Caco-2 (cell line): ENCODE data around the gene PLEKHG1. TPM values are rescaled to one million over a fixed set of nuclear protein-coding genes. Genes with fewer than 3 reads are reported as not detected.

Source experiments
- BruUV-seq: library from RNA; stranded (reverse); fragments of 400-500 nt; replicated peaks from 2 replicates; lab custom pipeline; 2021; lab: Mats Ljungman, UMichigan
- CTCF ChIA-PET: fragments of 300-600 bp; sonication (Branson Sonifier 250); formaldehyde crosslinking; loops from one replicate; lab custom pipeline; 2022; ENCODE audit warnings: antibody characterized with exemption; lab: Charles Lee
- POLR2A ChIA-PET: fragments of 300-600 bp; sonication (Branson Sonifier 250); formaldehyde crosslinking; loops from one replicate; lab custom pipeline; 2022; ENCODE audit warnings: antibody characterized with exemption; lab: Charles Lee
- DNase-seq, 2 experiments: peaks; one replicate each; pipeline versions ENCODE4 v3.0.0 to v3.0.0-alpha.2; 2020 to 2022
- H3K27me3 ChIP-seq: replicated peaks from 2 replicates; pipeline ENCODE4 v1.6.0; 2011; ENCODE audit warnings: low read length; ENCODE audit not compliant: control insufficient read depth, insufficient read depth
- H3K36me3 ChIP-seq: 2 replicates; pipeline ENCODE4 v1.5.1; 2011; ENCODE audit warnings: low read length; ENCODE audit not compliant: control insufficient read depth, insufficient read depth
- H3K4me1 ChIP-seq: fragments of 250-450 bp; sonication (Bioruptor Pico); 2 replicates; pipeline ENCODE4 v1.5.1; 2020; ENCODE audit warnings: mild to moderate bottlenecking
- H3K4me3 ChIP-seq: 2 replicates; pipeline ENCODE4 v1.5.1; 2011; ENCODE audit warnings: low read depth, mild to moderate bottlenecking, control low read depth, low read length
- H3K9me3 ChIP-seq: fragments of 250-450 bp; sonication (Bioruptor Pico); 2 replicates; pipeline ENCODE4 v1.5.1; 2020; ENCODE audit warnings: mild to moderate bottlenecking, moderate library complexity
- H3K27ac Mint-ChIP-seq: one replicate; pipeline ENCODE4 v1.8.0; 2022; ENCODE audit warnings: mixed read lengths; ENCODE audit not compliant: unreplicated experiment
- H3K27me3 Mint-ChIP-seq: one replicate; pipeline ENCODE4 v1.8.0; 2022; ENCODE audit warnings: mixed read lengths; ENCODE audit not compliant: insufficient read depth, unreplicated experiment
- H3K36me3 Mint-ChIP-seq: one replicate; pipeline ENCODE4 v1.8.0; 2022; ENCODE audit warnings: mild to moderate bottlenecking, mixed read lengths; ENCODE audit not compliant: insufficient read depth, unreplicated experiment
- H3K4me1 Mint-ChIP-seq: one replicate; pipeline ENCODE4 v1.8.0; 2022; ENCODE audit warnings: low read depth, mixed read lengths; ENCODE audit not compliant: unreplicated experiment
- H3K4me3 Mint-ChIP-seq: one replicate; pipeline ENCODE4 v1.8.0; 2022; ENCODE audit warnings: mild to moderate bottlenecking, moderate library complexity, mixed read lengths; ENCODE audit not compliant: unreplicated experiment
- H3K9me3 Mint-ChIP-seq: one replicate; pipeline ENCODE4 v1.8.0; 2022; ENCODE audit warnings: mixed read lengths; ENCODE audit not compliant: unreplicated experiment
- intact Hi-C: fragments of 100-400 bp; cut with micrococcal nuclease; formaldehyde crosslinking; loops from one replicate; pipeline ENCODE4 v1.10.0; 2022; ENCODE audit not compliant: unreplicated experiment
- total RNA-seq: library from RNA; stranded (reverse); gene quantifications from 2 replicates; pipeline ENCODE4 v1.2.3, GENCODE V29; 2022
- TF ChIP-seq, protein P1 (sequence below), 2 experiments: fragments of 200-600 bp in 1 of 2; IDR thresholded peaks; 1 replicate in 1 of 2; 2 replicates in 1 of 2; pipeline versions ENCODE4 v1.5.1 to v1.8.0; 2011 to 2022; ENCODE audit warnings: antibody characterized with exemption in 1 of 2, control low read depth in 1 of 2, inconsistent platforms in 1 of 2, low read depth in 1 of 2, low read length in 1 of 2, mild to moderate bottlenecking in 1 of 2, moderate library complexity in 1 of 2; ENCODE audit not compliant: insufficient read depth in 1 of 2, severe bottlenecking in 1 of 2, unreplicated experiment in 1 of 2

Gene PLEKHG1
- total RNA-seq, 1 experiment from 2014 or later: 35.0 TPM

DNA sequence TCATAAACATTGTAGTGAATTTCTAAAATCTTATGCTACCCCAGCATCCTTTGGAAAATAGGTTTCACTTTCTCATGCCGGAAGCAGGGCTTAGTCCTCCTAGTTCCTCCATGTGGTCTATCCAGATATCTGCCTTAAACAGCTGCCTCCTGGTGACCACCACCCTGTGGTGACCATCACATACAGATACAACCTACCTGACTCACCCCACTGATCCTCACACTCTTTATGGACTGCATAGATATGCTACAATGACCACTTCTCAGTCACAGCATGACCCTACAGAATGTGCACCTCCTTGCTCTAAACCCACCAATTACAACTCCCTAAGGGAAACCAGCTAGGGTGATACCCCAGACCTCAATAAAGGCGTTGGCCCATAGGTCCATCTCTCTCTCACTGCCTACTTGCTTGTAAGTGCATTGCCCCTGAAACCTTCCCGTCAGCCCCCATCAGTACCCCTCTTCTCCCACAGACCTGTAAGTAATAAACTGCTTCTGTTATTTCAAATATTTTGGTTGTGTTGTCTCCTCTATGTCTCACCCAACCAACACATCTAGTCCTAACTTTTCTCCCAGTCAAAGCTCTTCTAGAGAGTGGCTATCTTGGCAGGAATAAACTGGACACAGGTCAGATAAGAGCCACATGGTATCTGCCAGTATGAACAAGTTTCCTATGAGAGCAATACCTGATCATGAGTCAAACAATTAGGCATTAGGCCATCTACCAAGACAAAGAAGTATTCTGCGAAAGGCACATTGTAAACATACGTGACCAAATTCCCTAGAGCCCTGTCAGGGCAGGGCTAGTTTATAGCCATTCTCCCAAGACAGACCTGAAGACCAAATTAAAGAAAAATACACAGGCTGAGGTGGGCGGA, 39.4 kb upstream of the PLEKHG1 start:
- Mint-ChIP-seq H3K4me3 (no peak overlapping the region), H3K36me3 (no peaks in the 10 kb centered on the region), H3K4me1 (no peaks in the 10 kb centered on the region), H3K9me3 (no peaks in the 10 kb centered on the region), H3K27me3 (no peaks in the 10 kb centered on the region), H3K27ac (no peak overlapping the region)
- no peak for DNase-seq
- TF ChIP-seq, protein P1, sequence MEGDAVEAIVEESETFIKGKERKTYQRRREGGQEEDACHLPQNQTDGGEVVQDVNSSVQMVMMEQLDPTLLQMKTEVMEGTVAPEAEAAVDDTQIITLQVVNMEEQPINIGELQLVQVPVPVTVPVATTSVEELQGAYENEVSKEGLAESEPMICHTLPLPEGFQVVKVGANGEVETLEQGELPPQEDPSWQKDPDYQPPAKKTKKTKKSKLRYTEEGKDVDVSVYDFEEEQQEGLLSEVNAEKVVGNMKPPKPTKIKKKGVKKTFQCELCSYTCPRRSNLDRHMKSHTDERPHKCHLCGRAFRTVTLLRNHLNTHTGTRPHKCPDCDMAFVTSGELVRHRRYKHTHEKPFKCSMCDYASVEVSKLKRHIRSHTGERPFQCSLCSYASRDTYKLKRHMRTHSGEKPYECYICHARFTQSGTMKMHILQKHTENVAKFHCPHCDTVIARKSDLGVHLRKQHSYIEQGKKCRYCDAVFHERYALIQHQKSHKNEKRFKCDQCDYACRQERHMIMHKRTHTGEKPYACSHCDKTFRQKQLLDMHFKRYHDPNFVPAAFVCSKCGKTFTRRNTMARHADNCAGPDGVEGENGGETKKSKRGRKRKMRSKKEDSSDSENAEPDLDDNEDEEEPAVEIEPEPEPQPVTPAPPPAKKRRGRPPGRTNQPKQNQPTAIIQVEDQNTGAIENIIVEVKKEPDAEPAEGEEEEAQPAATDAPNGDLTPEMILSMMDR (IDR thresholded peaks at IDR 0.05; ENCODE audit: insufficient read depth in 1 of 2, low read depth in 1 of 2, low read length in 1 of 2, severe bottlenecking in 1 of 2, unreplicated experiment in 1 of 2): no peak
- Histone ChIP-seq H3K4me3 (no peak overlapping the region), H3K36me3 (no peaks in the 10 kb centered on the region), H3K9me3 (no peaks in the 10 kb centered on the region), H3K27me3 (no peaks in the 10 kb centered on the region), H3K4me1 (no peaks in the 10 kb centered on the region)
- intact Hi-C loops: no loop called here
- BruUV-seq: no TSS peak
- ChIA-PET POLR2A (no interaction called here), CTCF (no interaction called here)

GRCh38 chr6:150560884-150561219, 38.8 kb upstream of the PLEKHG1 start:
- DNase-seq: no peak
- POLR2A ChIA-PET: no interaction called here
- CTCF ChIA-PET: no interaction called here
- H3K4me1 Mint-ChIP-seq: no peaks in the 10 kb centered on the region
- H3K4me3 Mint-ChIP-seq: no peak overlapping the region
- no peaks in the 10 kb centered on the region for H3K9me3 Mint-ChIP-seq
- H3K36me3 ChIP-seq: no peaks in the 10 kb centered on the region
- TF ChIP-seq, protein P1 (IDR thresholded peaks at IDR 0.05; ENCODE audit: insufficient read depth in 1 of 2, low read depth in 1 of 2, low read length in 1 of 2, severe bottlenecking in 1 of 2, unreplicated experiment in 1 of 2): no peak
- H3K36me3 Mint-ChIP-seq: no peaks in the 10 kb centered on the region
- H3K27me3 ChIP-seq: no peaks in the 10 kb centered on the region
- no peaks in the 10 kb centered on the region for H3K4me1 ChIP-seq
- BruUV-seq: no TSS peak
- intact Hi-C loops: no loop called here
- H3K27me3 Mint-ChIP-seq: no peaks in the 10 kb centered on the region
- H3K27ac Mint-ChIP-seq: no peak overlapping the region
- H3K9me3 ChIP-seq: no peaks in the 10 kb centered on the region
- no peak overlapping the region for H3K4me3 ChIP-seq

GRCh38 chr6:150565945-150566344, 33.7 kb upstream of the PLEKHG1 start:
- Mint-ChIP-seq H3K36me3 (no peaks in the 10 kb centered on the region), H3K27me3 (no peaks in the 10 kb centered on the region), H3K9me3 (no peaks in the 10 kb centered on the region), H3K4me1 (peaks cover 6% of the 10 kb centered on the region), H3K4me3 (no peak overlapping the region), H3K27ac (no peak overlapping the region)
- POLR2A ChIA-PET: no interaction called here
- CTCF ChIA-PET: no interaction called here
- Histone ChIP-seq H3K4me3 (no peak overlapping the region), H3K27me3 (no peaks in the 10 kb centered on the region), H3K9me3 (no peaks in the 10 kb centered on the region), H3K36me3 (no peaks in the 10 kb centered on the region), H3K4me1 (peaks cover 14% of the 10 kb centered on the region)
- BruUV-seq: no TSS peak
- intact Hi-C loops: no loop called here
- TF ChIP-seq, protein P1 (IDR thresholded peaks at IDR 0.05; ENCODE audit: insufficient read depth in 1 of 2, low read depth in 1 of 2, low read length in 1 of 2, severe bottlenecking in 1 of 2, unreplicated experiment in 1 of 2): no peak
- DNase-seq: no peak
